ENCODE results near the gene MN1.

DNA sequence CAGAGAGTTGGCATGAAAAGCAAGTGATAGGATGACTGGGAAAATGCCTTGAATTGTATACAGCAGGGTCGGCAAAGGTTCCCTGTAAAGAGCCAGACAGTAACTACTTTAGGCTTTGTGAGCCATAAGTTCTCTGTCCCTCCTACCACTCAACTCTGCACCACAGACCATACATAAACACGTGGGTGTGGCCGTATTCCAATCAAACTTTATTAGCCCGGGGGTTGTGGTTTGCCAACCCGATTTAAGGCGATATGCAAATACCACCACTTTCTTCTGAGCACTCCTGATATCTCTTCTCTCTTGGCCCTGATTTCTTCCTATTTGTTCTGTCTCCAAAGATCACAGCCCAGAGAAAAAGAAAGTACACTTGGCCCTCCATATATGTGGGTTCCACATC lies 87.5 kb downstream of the MN1 start:
- TF ChIP-seq, protein P1, sequence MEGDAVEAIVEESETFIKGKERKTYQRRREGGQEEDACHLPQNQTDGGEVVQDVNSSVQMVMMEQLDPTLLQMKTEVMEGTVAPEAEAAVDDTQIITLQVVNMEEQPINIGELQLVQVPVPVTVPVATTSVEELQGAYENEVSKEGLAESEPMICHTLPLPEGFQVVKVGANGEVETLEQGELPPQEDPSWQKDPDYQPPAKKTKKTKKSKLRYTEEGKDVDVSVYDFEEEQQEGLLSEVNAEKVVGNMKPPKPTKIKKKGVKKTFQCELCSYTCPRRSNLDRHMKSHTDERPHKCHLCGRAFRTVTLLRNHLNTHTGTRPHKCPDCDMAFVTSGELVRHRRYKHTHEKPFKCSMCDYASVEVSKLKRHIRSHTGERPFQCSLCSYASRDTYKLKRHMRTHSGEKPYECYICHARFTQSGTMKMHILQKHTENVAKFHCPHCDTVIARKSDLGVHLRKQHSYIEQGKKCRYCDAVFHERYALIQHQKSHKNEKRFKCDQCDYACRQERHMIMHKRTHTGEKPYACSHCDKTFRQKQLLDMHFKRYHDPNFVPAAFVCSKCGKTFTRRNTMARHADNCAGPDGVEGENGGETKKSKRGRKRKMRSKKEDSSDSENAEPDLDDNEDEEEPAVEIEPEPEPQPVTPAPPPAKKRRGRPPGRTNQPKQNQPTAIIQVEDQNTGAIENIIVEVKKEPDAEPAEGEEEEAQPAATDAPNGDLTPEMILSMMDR (IDR thresholded peaks at IDR 0.05), result no peak
- no peak for TF ChIP-seq POLR2AphosphoS5 (IDR thresholded peaks at IDR 0.05)
